ENCODE results near the gene HSD17B13.
"Not testable (repeated sequence)": the region's sequence is repeated elsewhere in the genome, so short reads cannot be mapped to it uniquely, and the experiment has no call there.

HSD17B13 gene

GRCh38 chr4:87316961-87317360 lies 5.7 kb downstream of the HSD17B13 start:
- no peak for DNase-seq (ENCODE audit: low spot score)

GRCh38 chr4:87315000-87315399 lies 7.7 kb downstream of the HSD17B13 start:
- not testable (repeated sequence) for DNase-seq (ENCODE audit: low spot score)

- DNase-seq (ENCODE audit: low spot score), result no peak
Measured at GRCh38 chr4:87313756-87314155, 8.9 kb downstream of the HSD17B13 start.

GRCh38 chr4:87311684-87312083 lies 11.0 kb downstream of the HSD17B13 start:
- DNase-seq (ENCODE audit: low spot score), result no peak

GRCh38 chr4:87310691-87311335 lies 11.9 kb downstream of the HSD17B13 start:
- DNase-seq (ENCODE audit: low spot score), result no peak

- DNase-seq (ENCODE audit: low spot score), result no peak
Measured at GRCh38 chr4:87309625-87310024, 13.1 kb downstream of the HSD17B13 start.

- no peak for DNase-seq (ENCODE audit: low spot score)
Measured at GRCh38 chr4:87306056-87306455, 16.6 kb downstream of the HSD17B13 start.

GRCh38 chr4:87305562-87305961 lies 17.1 kb downstream of the HSD17B13 start:
- no peak for DNase-seq (ENCODE audit: low spot score)

- DNase-seq (ENCODE audit: low spot score), result no peak
Measured at GRCh38 chr4:87304745-87305432, 17.8 kb downstream of the HSD17B13 start.

GRCh38 chr4:87299898-87300297 lies 22.8 kb downstream of the HSD17B13 start:
- no peak for DNase-seq (ENCODE audit: low spot score)

GRCh38 chr4:87298362-87298761 lies 24.3 kb downstream of the HSD17B13 start:
- no peak for DNase-seq (ENCODE audit: low spot score)

GRCh38 chr4:87294911-87295310 lies 27.8 kb downstream of the HSD17B13 start:
- DNase-seq (ENCODE audit: low spot score), result not testable (repeated sequence)

GRCh38 chr4:87293889-87294288 lies 28.8 kb downstream of the HSD17B13 start:
- DNase-seq (ENCODE audit: low spot score), result not testable (repeated sequence)

GRCh38 chr4:87286970-87287369 lies 35.7 kb downstream of the HSD17B13 start:
- DNase-seq (ENCODE audit: low spot score), result no peak

GRCh38 chr4:87284268-87284667 lies 38.4 kb downstream of the HSD17B13 start:
- DNase-seq (ENCODE audit: low spot score), result not testable (repeated sequence)

- no peak for DNase-seq (ENCODE audit: low spot score)
Measured at GRCh38 chr4:87283151-87283550, 39.5 kb downstream of the HSD17B13 start.

GRCh38 chr4:87281603-87282002 lies 41.1 kb downstream of the HSD17B13 start:
- DNase-seq (ENCODE audit: low spot score), result no peak

GRCh38 chr4:87278335-87278794 lies 44.3 kb downstream of the HSD17B13 start:
- no peak for DNase-seq (ENCODE audit: low spot score)

- DNase-seq (ENCODE audit: low spot score), result no peak
Measured at GRCh38 chr4:87275311-87275710, 47.4 kb downstream of the HSD17B13 start.

GRCh38 chr4:87274803-87275202 lies 47.9 kb downstream of the HSD17B13 start:
- no peak for DNase-seq (ENCODE audit: low spot score)

GRCh38 chr4:87274327-87274726 lies 48.4 kb downstream of the HSD17B13 start:
- DNase-seq (ENCODE audit: low spot score), result no peak

- DNase-seq (ENCODE audit: low spot score), result no peak
Measured at GRCh38 chr4:87270825-87271224, 51.9 kb downstream of the HSD17B13 start.

GRCh38 chr4:87270144-87270543 lies 52.5 kb downstream of the HSD17B13 start:
- peak; percentile 40 for DNase-seq (ENCODE audit: low spot score)

GRCh38 chr4:87268411-87268810 lies 54.3 kb downstream of the HSD17B13 start:
- DNase-seq (ENCODE audit: low spot score), result no peak
